HEK293 (cell line): ENCODE data around the gene WNT7B.

ENCODE experiments used
- CTCF ChIA-PET: fragments of 350-600 bp; formaldehyde crosslinking; extraction: SDS; loops from one replicate; lab custom pipeline; 2021; ENCODE audit warnings: antibody characterized with exemption; lab: Yijun Ruan, JAX
- POLR2A ChIA-PET: fragments of 300-600 bp; formaldehyde crosslinking; extraction: SDS; loops from one replicate; lab custom pipeline; 2020; ENCODE audit warnings: antibody characterized with exemption, inconsistent platforms; lab: Yijun Ruan, JAX
- H3K27ac ChIP-seq: fragments of 200-500 bp; sonication (Bioruptor generic); 2 replicates; pipeline ENCODE4 v1.5.1; 2014; ENCODE audit warnings: low read depth, low read length, control low read depth, inconsistent platforms; ENCODE audit errors: extremely low read depth
- H3K36me3 ChIP-seq, 2 experiments: fragments of 200-500 bp in 1 of 2; sonication (Bioruptor generic) in 1 of 2; 1 replicate in 1 of 2; 2 replicates in 1 of 2; pipeline ENCODE4 v1.5.1; 2014 to 2017; ENCODE audit warnings: inconsistent platforms in 2 of 2, low read length in 2 of 2; ENCODE audit not compliant: control insufficient read depth in 2 of 2, insufficient read depth in 1 of 2
- H3K4me1 ChIP-seq: fragments of 200-500 bp; sonication (Bioruptor generic); 2 replicates; pipeline ENCODE4 v1.5.1; 2014; ENCODE audit warnings: mild to moderate bottlenecking, low read length, inconsistent platforms; ENCODE audit not compliant: control insufficient read depth, insufficient read depth
- H3K4me3 ChIP-seq: 2 replicates; pipeline ENCODE4 v1.5.1; 2011; ENCODE audit warnings: low read depth, mild to moderate bottlenecking, control low read depth, low read length, moderate library complexity
- H3K9me3 ChIP-seq: fragments of 200-500 bp; sonication (Bioruptor generic); 2 replicates; pipeline ENCODE4 v1.5.1; 2014; ENCODE audit warnings: low read depth, low read length, inconsistent platforms; ENCODE audit not compliant: control insufficient read depth, insufficient read depth
- BCL11B ChIP-seq: fragments of 450-650 bp; formaldehyde crosslinking; IDR thresholded peaks from 2 replicates; pipeline ENCODE4 v1.5.1; 2016; ENCODE audit warnings: low read depth, missing biosample characterization, missing genetic modification characterization
- FEZF1 ChIP-seq: fragments of 450-650 bp; formaldehyde crosslinking; IDR thresholded peaks from 2 replicates; pipeline ENCODE4 v1.5.1; 2016; ENCODE audit warnings: missing biosample characterization, missing genetic modification characterization
- ZBTB48 ChIP-seq: fragments of 450-650 bp; formaldehyde crosslinking; IDR thresholded peaks from 2 replicates; pipeline ENCODE4 v1.5.1; 2016; ENCODE audit warnings: missing biosample characterization, missing genetic modification characterization
- ZNF202 ChIP-seq: fragments of 450-650 bp; formaldehyde crosslinking; IDR thresholded peaks from 2 replicates; pipeline ENCODE4 v1.5.1; 2016; ENCODE audit warnings: missing biosample characterization, missing genetic modification characterization, borderline replicate concordance
- ZNF24 ChIP-seq: fragments of 450-650 bp; formaldehyde crosslinking; IDR thresholded peaks from 2 replicates; pipeline ENCODE4 v1.5.1; 2016; ENCODE audit warnings: missing biosample characterization, missing genetic modification characterization
- ZNF335 ChIP-seq: fragments of 450-650 bp; formaldehyde crosslinking; conservative IDR thresholded peaks from 2 replicates; pipeline ENCODE4 v1.5.1; 2016; ENCODE audit warnings: missing biosample characterization, missing genetic modification characterization
- ZNF37A ChIP-seq: fragments of 450-650 bp; IDR thresholded peaks from 2 replicates; pipeline ENCODE4 v1.5.1; 2018; ENCODE audit warnings: missing biosample characterization, missing genetic modification characterization
- ZNF423 ChIP-seq: fragments of 450-650 bp; formaldehyde crosslinking; IDR thresholded peaks from 2 replicates; pipeline ENCODE4 v1.5.1; 2016; ENCODE audit warnings: missing biosample characterization, missing genetic modification characterization
- ZNF544 ChIP-seq: fragments of 450-650 bp; formaldehyde crosslinking; IDR thresholded peaks from 2 replicates; pipeline ENCODE4 v1.5.0; 2017; ENCODE audit warnings: missing biosample characterization, missing genetic modification characterization
- ZNF624 ChIP-seq: fragments of 450-650 bp; formaldehyde crosslinking; IDR thresholded peaks from 2 replicates; pipeline ENCODE4 v1.5.1; 2017; ENCODE audit warnings: missing biosample characterization, missing genetic modification characterization
- ZNF677 ChIP-seq: fragments of 450-650 bp; IDR thresholded peaks from 2 replicates; pipeline ENCODE4 v1.5.0; 2018; ENCODE audit warnings: missing biosample characterization, mild to moderate bottlenecking, missing genetic modification characterization, moderate library complexity
- ZNF701 ChIP-seq: fragments of 450-650 bp; formaldehyde crosslinking; IDR thresholded peaks from 2 replicates; pipeline ENCODE4 v1.5.1; 2016; ENCODE audit warnings: missing biosample characterization, missing genetic modification characterization
- ZNF792 ChIP-seq: fragments of 450-650 bp; formaldehyde crosslinking; IDR thresholded peaks from 2 replicates; pipeline ENCODE4 v1.5.1; 2016; ENCODE audit warnings: missing biosample characterization, missing genetic modification characterization
- ZSCAN18 ChIP-seq: fragments of 450-650 bp; formaldehyde crosslinking; IDR thresholded peaks from 2 replicates; pipeline ENCODE4 v1.5.1; 2016; ENCODE audit warnings: missing biosample characterization, missing genetic modification characterization
- TF ChIP-seq, protein P1 (sequence below): fragments of 450-650 bp; formaldehyde crosslinking; IDR thresholded peaks from 2 replicates; pipeline ENCODE4 v1.5.1; 2016; ENCODE audit warnings: missing biosample characterization, missing genetic modification characterization, borderline replicate concordance
- TF ChIP-seq, protein P2 (sequence below): fragments of 450-650 bp; formaldehyde crosslinking; IDR thresholded peaks from 2 replicates; pipeline ENCODE4 v1.5.1; 2017; ENCODE audit warnings: missing biosample characterization, missing genetic modification characterization
- TF ChIP-seq, protein P3 (sequence below): fragments of 450-650 bp; formaldehyde crosslinking; IDR thresholded peaks from 2 replicates; pipeline ENCODE4 v1.5.1; 2017; ENCODE audit warnings: missing biosample characterization, missing genetic modification characterization

WNT7B gene

GRCh38 chr22:45934659-45935341 is 42.2 kb downstream of the WNT7B start (continued):
- TF ChIP-seq FEZF1 (tag by site-specific recombination): no peak
- TF ChIP-seq ZNF335 (tag by site-specific recombination): peak; percentile 80
- TF ChIP-seq ZNF677 (tag by site-specific recombination): no peak
- 0 out of 2 replicates have a peak, but pooled peaks have one; percentile 21 for TF ChIP-seq ZBTB48 (tag by site-specific recombination)
- no peak for TF ChIP-seq BCL11B (tag by site-specific recombination)

DNA sequence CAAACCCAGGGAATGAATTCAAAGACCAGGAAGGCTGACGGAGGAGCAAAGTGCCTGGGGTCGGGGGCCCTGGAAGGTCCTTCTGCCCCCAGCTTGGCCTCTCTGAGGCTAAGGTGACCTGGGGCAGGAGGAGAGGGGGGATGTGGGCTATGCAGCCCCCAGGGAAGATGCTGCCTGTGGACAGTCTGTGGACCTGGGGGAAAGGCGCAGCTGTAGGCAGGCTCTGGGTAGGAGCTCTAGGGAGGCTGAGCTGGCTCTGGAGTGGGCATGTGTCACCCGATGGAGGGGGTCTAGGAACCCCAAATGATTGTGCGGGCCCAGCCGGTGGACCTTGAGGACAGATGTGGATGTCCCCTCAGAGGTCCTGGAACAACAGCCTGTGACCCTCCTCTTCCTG is 42.8 kb downstream of the WNT7B start:
- H3K27ac ChIP-seq: no peak overlapping the region
- ChIA-PET CTCF (interaction anchor here (0.8 kb wide), 1 partner anchor 43 kb away, joined by 3 read pairs; the partner anchor contains the start of gene WNT7B), POLR2A (no interaction called here)
- no peaks in the 10 kb centered on the region for H3K9me3 ChIP-seq
- no peaks in the 10 kb centered on the region for H3K36me3 ChIP-seq
- TF ChIP-seq ZNF624 (tag by site-specific recombination): no peak
- no peak for TF ChIP-seq ZNF37A (tag by site-specific recombination)
- H3K4me3 ChIP-seq: no peak overlapping the region
- H3K4me1 ChIP-seq: peaks cover 13% of the 10 kb centered on the region

- Histone ChIP-seq H3K27ac (no peak overlapping the region), H3K9me3 (no peaks in the 10 kb centered on the region), H3K4me1 (peaks cover 13% of the 10 kb centered on the region), H3K4me3 (no peak overlapping the region), H3K36me3 (no peaks in the 10 kb centered on the region)
- ChIA-PET CTCF (interaction anchor here (0.6 to 0.8 kb wide), 2 partner anchors 43 to 74 kb away, joined by 3 read pairs; partner anchors contain the start of gene WNT7B), POLR2A (no interaction called here)
- no peak for TF ChIP-seq ZNF544
- TF ChIP-seq, protein P1, sequence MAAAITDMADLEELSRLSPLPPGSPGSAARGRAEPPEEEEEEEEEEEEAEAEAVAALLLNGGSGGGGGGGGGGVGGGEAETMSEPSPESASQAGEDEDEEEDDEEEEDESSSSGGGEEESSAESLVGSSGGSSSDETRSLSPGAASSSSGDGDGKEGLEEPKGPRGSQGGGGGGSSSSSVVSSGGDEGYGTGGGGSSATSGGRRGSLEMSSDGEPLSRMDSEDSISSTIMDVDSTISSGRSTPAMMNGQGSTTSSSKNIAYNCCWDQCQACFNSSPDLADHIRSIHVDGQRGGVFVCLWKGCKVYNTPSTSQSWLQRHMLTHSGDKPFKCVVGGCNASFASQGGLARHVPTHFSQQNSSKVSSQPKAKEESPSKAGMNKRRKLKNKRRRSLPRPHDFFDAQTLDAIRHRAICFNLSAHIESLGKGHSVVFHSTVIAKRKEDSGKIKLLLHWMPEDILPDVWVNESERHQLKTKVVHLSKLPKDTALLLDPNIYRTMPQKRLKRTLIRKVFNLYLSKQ (tag by site-specific recombination): no peak
- TF ChIP-seq ZNF792: no peak
- TF ChIP-seq ZNF423 (tag by site-specific recombination): no peak
- TF ChIP-seq ZNF701: no peak
- TF ChIP-seq ZNF202: no peak
- no peak for TF ChIP-seq ZNF24 (tag by site-specific recombination)
- TF ChIP-seq, protein P2, sequence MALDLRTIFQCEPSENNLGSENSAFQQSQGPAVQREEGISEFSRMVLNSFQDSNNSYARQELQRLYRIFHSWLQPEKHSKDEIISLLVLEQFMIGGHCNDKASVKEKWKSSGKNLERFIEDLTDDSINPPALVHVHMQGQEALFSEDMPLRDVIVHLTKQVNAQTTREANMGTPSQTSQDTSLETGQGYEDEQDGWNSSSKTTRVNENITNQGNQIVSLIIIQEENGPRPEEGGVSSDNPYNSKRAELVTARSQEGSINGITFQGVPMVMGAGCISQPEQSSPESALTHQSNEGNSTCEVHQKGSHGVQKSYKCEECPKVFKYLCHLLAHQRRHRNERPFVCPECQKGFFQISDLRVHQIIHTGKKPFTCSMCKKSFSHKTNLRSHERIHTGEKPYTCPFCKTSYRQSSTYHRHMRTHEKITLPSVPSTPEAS (tag by site-specific recombination): no peak
Observed at GRCh38 chr22:45933506-45934167, 43.3 kb downstream of the WNT7B start.

DNA sequence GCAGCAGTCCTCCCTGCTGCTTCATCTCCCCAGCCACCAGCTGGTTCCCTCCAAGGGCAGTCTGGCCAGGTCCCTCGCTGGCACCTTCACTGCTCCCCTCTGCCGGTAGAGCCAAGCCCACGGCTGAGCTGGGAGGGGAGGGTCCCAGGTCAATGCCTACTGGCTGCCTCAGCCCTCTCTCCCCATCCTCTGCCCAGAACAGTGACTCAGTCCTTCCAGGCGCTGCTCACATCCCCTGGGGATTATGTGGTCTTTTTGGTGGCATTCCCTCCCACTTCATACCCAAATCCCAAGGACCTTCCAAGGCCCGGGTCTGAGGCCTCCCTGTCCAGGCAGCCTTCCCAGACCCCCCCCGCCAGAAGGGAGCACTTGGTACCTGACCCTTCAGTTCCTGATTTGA is 44.9 kb downstream of the WNT7B start:
- Histone ChIP-seq H3K4me1 (peaks cover 13% of the 10 kb centered on the region), H3K27ac (no peak overlapping the region), H3K9me3 (no peaks in the 10 kb centered on the region), H3K36me3 (no peaks in the 10 kb centered on the region), H3K4me3 (no peak overlapping the region)
- ChIA-PET POLR2A (no interaction called here), CTCF (interaction anchor here (1.0 kb wide), 1 partner anchor 68 kb away, joined by 5 read pairs; no protein-coding TSS in a partner anchor)
- no peak for TF ChIP-seq ZSCAN18 (tag by site-specific recombination)
- no peak for TF ChIP-seq ZNF202
- TF ChIP-seq, protein P3, sequence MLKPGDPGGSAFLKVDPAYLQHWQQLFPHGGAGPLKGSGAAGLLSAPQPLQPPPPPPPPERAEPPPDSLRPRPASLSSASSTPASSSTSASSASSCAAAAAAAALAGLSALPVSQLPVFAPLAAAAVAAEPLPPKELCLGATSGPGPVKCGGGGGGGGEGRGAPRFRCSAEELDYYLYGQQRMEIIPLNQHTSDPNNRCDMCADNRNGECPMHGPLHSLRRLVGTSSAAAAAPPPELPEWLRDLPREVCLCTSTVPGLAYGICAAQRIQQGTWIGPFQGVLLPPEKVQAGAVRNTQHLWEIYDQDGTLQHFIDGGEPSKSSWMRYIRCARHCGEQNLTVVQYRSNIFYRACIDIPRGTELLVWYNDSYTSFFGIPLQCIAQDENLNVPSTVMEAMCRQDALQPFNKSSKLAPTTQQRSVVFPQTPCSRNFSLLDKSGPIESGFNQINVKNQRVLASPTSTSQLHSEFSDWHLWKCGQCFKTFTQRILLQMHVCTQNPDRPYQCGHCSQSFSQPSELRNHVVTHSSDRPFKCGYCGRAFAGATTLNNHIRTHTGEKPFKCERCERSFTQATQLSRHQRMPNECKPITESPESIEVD (tag by site-specific recombination): no peak
